ENCODE measurements around the gene HS3ST4.
A peak's percentile ranks its signal among the peaks of the same experiment; 100 is the strongest.

GRCh38 chr16:25966172-25967097 lies 274.7 kb downstream of the HS3ST4 start:
- TF ChIP-seq CTCF (IDR thresholded peaks at IDR 0.05; ENCODE audit: low read depth, low read length) (peak; percentile 12; the same call in 1 of the 2 replicates), EZH2phosphoT487 (IDR thresholded peaks at IDR 0.05; ENCODE audit: low read depth) (no peak)
